ENCODE measurements around the gene REPS1. TPM values are rescaled to one million over a fixed set of nuclear protein-coding genes. Genes with fewer than 3 reads are reported as not detected.

The REPS1 gene
- polyA plus RNA-seq, 1 of the 3 experiments (the other 2 are of a cell fraction): 26.2 TPM

- 25% methylated on average over 3 of the region's 3 CpGs for WGBS (ENCODE audit: low lambda C conversion rate)
Measured at GRCh38 chr6:138972226-138972665, 15.8 kb downstream of the REPS1 start.

GRCh38 chr6:138971601-138972000 lies 16.5 kb downstream of the REPS1 start:
- Histone ChIP-seq H3K4me2 (peak overlapping the region; percentile 59), H3K9ac (peak overlapping the region; percentile 33; the same call in 1 of the 2 replicates), H3K4me3 (ENCODE audit: low read depth in 2 of 2, low read length in 1 of 2) (peak overlapping the region; percentile 21 to 29; a peak in 3 of 4 replicates), H3K9me3 (no peaks in the 10 kb centered on the region), H3K27me3 (ENCODE audit: insufficient read depth) (no peaks in the 10 kb centered on the region), H3F3A (replicated peaks; ENCODE audit: insufficient read depth) (peaks cover 43% of the 10 kb centered on the region), H3K36me3 (replicated peaks in 1 of 2; ENCODE audit: control insufficient read depth in 1 of 2, insufficient read depth in 2 of 2, low read length in 1 of 2) (no peaks in the 10 kb centered on the region), H3K9me2 (no peaks in the 10 kb centered on the region), H3K27ac (ENCODE audit: low read depth in 2 of 2, low read length in 1 of 2) (peak overlapping the region; percentile 85 to 92), H3K4me1 (ENCODE audit: control insufficient read depth in 1 of 2, insufficient read depth in 2 of 2, low read depth in 1 of 2, low read length in 1 of 2) (peaks cover 42% of the 10 kb centered on the region in 2 experiments), H4K20me1 (ENCODE audit: insufficient read depth) (peaks cover 14% of the 10 kb centered on the region; the same call in 1 of the 2 replicates), H2AFZ (ENCODE audit: low read depth) (0 out of 2 replicates have a peak overlapping the region, but pooled peaks have one; percentile 17), H3K79me2 (ENCODE audit: insufficient read depth) (peaks cover 80% of the 10 kb centered on the region)
- ChIA-PET POLR2A (interaction anchor here (1.0 to 2.0 kb wide), 2 partner anchors 17 to 21 kb away, joined by 3 to 4 read pairs; partner anchors contain the start of gene REPS1), CTCF (interaction anchor here (1.2 kb wide), 1 partner anchor 17 kb away, joined by 5 read pairs; the partner anchor contains the start of gene REPS1)
- DNase-seq: no peak
- 24% methylated on average over 3 of the region's 3 CpGs for WGBS (ENCODE audit: low lambda C conversion rate)
- no peak for TF ChIP-seq RCOR1 (IDR thresholded peaks at IDR 0.05; ENCODE audit: low read length)
- TF ChIP-seq JUND (IDR thresholded peaks at IDR 0.05): no peak
- no peak for TF ChIP-seq ELF1 (IDR thresholded peaks at IDR 0.05)
- no peak for TF ChIP-seq PBX3 (IDR thresholded peaks at IDR 0.05)
- no peak for TF ChIP-seq RFX5 (IDR thresholded peaks at IDR 0.05; ENCODE audit: low read length)
- no peak for TF ChIP-seq EP300 (IDR thresholded peaks at IDR 0.05; ENCODE audit: borderline replicate concordance in 1 of 2, low read depth in 1 of 2, low read length in 1 of 2)
- TF ChIP-seq POLR2AphosphoS5 (IDR thresholded peaks at IDR 0.05; ENCODE audit: low read depth, low read length): no peak
- no peak for TF ChIP-seq CHD2 (IDR thresholded peaks at IDR 0.05; ENCODE audit: low read length, partially characterized antibody)
- no peak for TF ChIP-seq CTCF (IDR thresholded peaks at IDR 0.05)
- TF ChIP-seq ZBTB33 (IDR thresholded peaks at IDR 0.05; ENCODE audit: borderline replicate concordance, low read depth): no peak
- no peak for TF ChIP-seq YY1 (IDR thresholded peaks at IDR 0.05; ENCODE audit: low read depth)
- TF ChIP-seq MXI1 (IDR thresholded peaks at IDR 0.05; ENCODE audit: low read depth, low read length): no peak
- TF ChIP-seq FOXJ3 (CRISPR knock-in tag; IDR thresholded peaks at IDR 0.05): no peak
- no peak for TF ChIP-seq TEAD4 (IDR thresholded peaks at IDR 0.05; ENCODE audit: borderline replicate concordance, insufficient read depth)
- TF ChIP-seq NRF1 (IDR thresholded peaks at IDR 0.05; ENCODE audit: low read depth, low read length): no peak

More at GRCh38 chr6:138972226-138972665, 15.8 kb downstream of the REPS1 start:
- POLR2A ChIA-PET: interaction anchor here (1.0 to 2.0 kb wide), 2 partner anchors 16 to 22 kb away, joined by 3 to 4 read pairs; partner anchors contain the start of gene REPS1
- peak; percentile 42 for DNase-seq
- CTCF ChIA-PET: no interaction called here
- peaks cover 14% of the 10 kb centered on the region; the same call in 1 of the 2 replicates for H4K20me1 ChIP-seq (ENCODE audit: insufficient read depth)
- H3K79me2 ChIP-seq (ENCODE audit: insufficient read depth): peaks cover 80% of the 10 kb centered on the region
- H3K27ac ChIP-seq (ENCODE audit: low read depth in 2 of 2, low read length in 1 of 2): peak overlapping the region; percentile 85 to 92
- H3K27me3 ChIP-seq (ENCODE audit: insufficient read depth): no peaks in the 10 kb centered on the region
- H3K4me1 ChIP-seq (ENCODE audit: control insufficient read depth in 1 of 2, insufficient read depth in 2 of 2, low read depth in 1 of 2, low read length in 1 of 2): peaks cover 38 to 42% of the 10 kb centered on the region in 2 experiments
- no peak overlapping the region for H2AFZ ChIP-seq (ENCODE audit: low read depth)
- peak overlapping the region; percentile 33; the same call in 1 of the 2 replicates for H3K9ac ChIP-seq
- H3K9me2 ChIP-seq: no peaks in the 10 kb centered on the region
- TF ChIP-seq ELF1 (IDR thresholded peaks at IDR 0.05) (no peak), MXI1 (IDR thresholded peaks at IDR 0.05; ENCODE audit: low read depth, low read length) (0 out of 2 replicates have a peak, but pooled peaks have one; percentile 27), EP300 (IDR thresholded peaks at IDR 0.05; ENCODE audit: borderline replicate concordance in 1 of 2, low read depth in 1 of 2, low read length in 1 of 2) (peak in 1 of 2 experiments; percentile 76; a peak in 2 of 4 replicates), RCOR1 (IDR thresholded peaks at IDR 0.05; ENCODE audit: low read length) (peak; percentile 77; the same call in 1 of the 2 replicates), TCF12 (IDR thresholded peaks at IDR 0.05) (peak; percentile 14; the same call in 1 of the 2 replicates), CHD2 (IDR thresholded peaks at IDR 0.05; ENCODE audit: low read length, partially characterized antibody) (no peak), FOSL2 (IDR thresholded peaks at IDR 0.05; ENCODE audit: borderline replicate concordance, low read depth) (peak; percentile 1; the same call in 1 of the 2 replicates), NFIC (IDR thresholded peaks at IDR 0.05; ENCODE audit: borderline replicate concordance) (no peak), PBX3 (IDR thresholded peaks at IDR 0.05) (peak; percentile 8; the same call in 1 of the 2 replicates)
- H3K4me3 ChIP-seq (ENCODE audit: low read depth in 2 of 2, low read length in 1 of 2): peak overlapping the region; percentile 21 to 29; a peak in 3 of 4 replicates
- no peaks in the 10 kb centered on the region for H3K9me3 ChIP-seq
- H3K4me2 ChIP-seq: peak overlapping the region; percentile 59
- H3K36me3 ChIP-seq (replicated peaks in 1 of 2; ENCODE audit: control insufficient read depth in 1 of 2, insufficient read depth in 2 of 2, low read length in 1 of 2): no peaks in the 10 kb centered on the region
- H3F3A ChIP-seq (replicated peaks; ENCODE audit: insufficient read depth): peaks cover 47% of the 10 kb centered on the region
